ENCODE results near the gene CASQ2. TPM values are rescaled to one million over a fixed set of nuclear protein-coding genes. Genes with fewer than 3 reads are reported as not detected.
A peak's percentile ranks its signal among the peaks of the same experiment; 100 is the strongest.

The CASQ2 gene
- polyA plus RNA-seq, 2 of the 4 experiments (the other 2 are of a cell fraction), result not detected

GRCh38 chr1:115727706-115728249 is 40.7 kb downstream of the CASQ2 start (continued):
- TF ChIP-seq NFE2L2 (conservative IDR thresholded peaks at IDR 0.05; ENCODE audit: low read length) (no peak), EHMT2 (IDR thresholded peaks at IDR 0.05; ENCODE audit: low read depth) (no peak)

DNA sequence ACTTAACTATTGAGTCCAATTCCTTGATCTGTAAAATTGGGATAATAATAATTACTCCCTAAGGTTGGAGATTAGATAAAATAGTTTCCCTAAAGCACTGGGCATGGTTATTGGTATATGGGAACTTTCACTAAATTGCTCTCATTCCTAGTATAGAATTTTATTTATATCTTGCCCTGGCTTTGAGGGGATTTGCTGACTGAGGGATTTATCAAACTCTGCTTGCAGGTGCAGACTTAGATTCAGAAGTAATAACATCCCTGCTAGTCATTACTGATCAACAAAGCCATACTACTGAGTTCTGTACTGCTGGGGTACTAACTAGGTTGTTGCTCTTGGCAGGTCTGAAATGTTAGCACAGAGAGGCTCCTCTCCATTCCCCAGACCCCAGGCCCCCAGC is 41.9 kb downstream of the CASQ2 start:
- no peak overlapping the region for H3K4me3 ChIP-seq
- POLR2A ChIA-PET, result no interaction called here
- no peak overlapping the region for H3K27ac ChIP-seq
- TF ChIP-seq KDM5A (IDR thresholded peaks at IDR 0.05) (no peak), JUN (IDR thresholded peaks at IDR 0.05) (no peak), MAFK (IDR thresholded peaks at IDR 0.05; ENCODE audit: partially characterized antibody) (peak; percentile 33), ZC3H11A (IDR thresholded peaks at IDR 0.05) (no peak)
- TF ChIP-seq, protein P1, sequence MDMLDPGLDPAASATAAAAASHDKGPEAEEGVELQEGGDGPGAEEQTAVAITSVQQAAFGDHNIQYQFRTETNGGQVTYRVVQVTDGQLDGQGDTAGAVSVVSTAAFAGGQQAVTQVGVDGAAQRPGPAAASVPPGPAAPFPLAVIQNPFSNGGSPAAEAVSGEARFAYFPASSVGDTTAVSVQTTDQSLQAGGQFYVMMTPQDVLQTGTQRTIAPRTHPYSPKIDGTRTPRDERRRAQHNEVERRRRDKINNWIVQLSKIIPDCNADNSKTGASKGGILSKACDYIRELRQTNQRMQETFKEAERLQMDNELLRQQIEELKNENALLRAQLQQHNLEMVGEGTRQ (IDR thresholded peaks at IDR 0.05), result no peak
- ATAC-seq (no peak), FAIRE-seq (no peak), DNase-seq (ENCODE audit: low read depth in 1 of 2, low spot score in 1 of 2) (no peak)
- H3K9me3 ChIP-seq, result no peaks in the 10 kb centered on the region
- no peak overlapping the region for H3K4me2 ChIP-seq
- no peaks in the 10 kb centered on the region for H3K4me1 ChIP-seq
- CTCF ChIA-PET, result no interaction called here

GRCh38 chr1:115726161-115726560 is 42.4 kb downstream of the CASQ2 start:
- Histone ChIP-seq H3K4me3 (no peak overlapping the region), H3K9me3 (no peaks in the 10 kb centered on the region), H3K27ac (no peak overlapping the region), H3K4me1 (no peaks in the 10 kb centered on the region), H3K4me2 (no peak overlapping the region)
- DNase-seq (ENCODE audit: low read depth in 1 of 2, low spot score in 1 of 2) (no peak), FAIRE-seq (no peak), ATAC-seq (no peak)
- ChIA-PET CTCF (no interaction called here), POLR2A (no interaction called here)
- TF ChIP-seq MAX (IDR thresholded peaks at IDR 0.05), result no peak
- no peak for TF ChIP-seq SREBF2 (IDR thresholded peaks at IDR 0.05)
- TF ChIP-seq TP53 (CRISPR knock-in tag; IDR thresholded peaks at IDR 0.05), result no peak
- no peak for TF ChIP-seq FOSB (CRISPR knock-in tag; IDR thresholded peaks at IDR 0.05)
- no peak for TF ChIP-seq RARB (CRISPR knock-in tag; IDR thresholded peaks at IDR 0.05)
- no peak for TF ChIP-seq FOXS1 (CRISPR knock-in tag; IDR thresholded peaks at IDR 0.05)
- 69% methylated on average over 2 of the region's 3 CpGs for WGBS (ENCODE audit: missing lambda C conversion rate)

GRCh38 chr1:115725600-115725999 is 42.9 kb downstream of the CASQ2 start:
- WGBS (ENCODE audit: missing lambda C conversion rate), result 33% methylated on average over 2 of the region's 2 CpGs
- no peak for TF ChIP-seq MYC (IDR thresholded peaks at IDR 0.05; ENCODE audit: borderline replicate concordance, low read length)
- TF ChIP-seq EHF (CRISPR knock-in tag; IDR thresholded peaks at IDR 0.05), result no peak
- no peak for TF ChIP-seq HEYL (CRISPR knock-in tag; IDR thresholded peaks at IDR 0.05)
- TF ChIP-seq CBX2 (IDR thresholded peaks at IDR 0.05; ENCODE audit: borderline replicate concordance, low read depth), result no peak
- no peak for TF ChIP-seq MAFK (IDR thresholded peaks at IDR 0.05; ENCODE audit: partially characterized antibody)
- CTCF ChIA-PET, result interaction anchor here (0.6 kb wide), 1 partner anchor 8 kb away, joined by 4 read pairs; no protein-coding TSS in a partner anchor
- FAIRE-seq, result no peak
- no peak for DNase-seq (ENCODE audit: low read depth in 1 of 2, low spot score in 1 of 2)
- POLR2A ChIA-PET, result no interaction called here
- Histone ChIP-seq H3K4me2 (no peak overlapping the region), H3K27ac (no peak overlapping the region), H3K9me3 (no peaks in the 10 kb centered on the region), H3K4me3 (no peak overlapping the region), H3K4me1 (no peaks in the 10 kb centered on the region)
- ATAC-seq, result no peak

DNA sequence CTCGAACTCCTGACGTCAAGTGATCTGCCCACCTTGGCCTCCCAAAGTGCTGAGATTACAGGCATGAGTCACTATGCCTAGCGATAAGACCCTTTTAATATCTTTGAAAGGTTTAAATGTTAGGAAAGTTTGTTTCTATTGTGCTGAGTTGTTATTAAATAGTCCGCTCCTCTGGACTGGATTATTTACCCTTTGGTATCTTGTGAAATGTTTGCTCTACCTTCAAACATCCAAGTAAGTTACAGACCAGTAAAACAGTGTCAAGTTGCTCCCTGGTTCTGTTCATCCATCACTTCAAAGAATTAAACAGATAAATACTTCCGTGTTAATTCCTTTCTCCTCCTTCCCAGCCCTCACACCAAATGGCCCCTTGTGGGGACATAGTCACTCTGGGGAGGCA is 44.8 kb downstream of the CASQ2 start:
- no peak for TF ChIP-seq POLR2AphosphoS2 (conservative IDR thresholded peaks at IDR 0.05; ENCODE audit: low read length)
- H3K9me3 ChIP-seq, result no peaks in the 10 kb centered on the region
- ChIA-PET POLR2A (no interaction called here), CTCF (interaction anchor here (0.6 kb wide), 1 partner anchor 17 kb away, joined by 3 read pairs; no protein-coding TSS in a partner anchor)
- FAIRE-seq (no peak), ATAC-seq (no peak), DNase-seq (ENCODE audit: low read depth in 1 of 2, low spot score in 1 of 2) (no peak)
- WGBS (ENCODE audit: missing lambda C conversion rate), result 68% methylated on average over 5 of the region's 5 CpGs
- no peak overlapping the region for H3K27ac ChIP-seq
- no peaks in the 10 kb centered on the region for H3K4me1 ChIP-seq
- H3K4me2 ChIP-seq, result no peak overlapping the region
- H3K4me3 ChIP-seq, result no peak overlapping the region

All from A549 (cell line).